ENCODE results near the gene LMO1.

- TF ChIP-seq BCLAF1 (IDR thresholded peaks at IDR 0.05) (no peak), PML (IDR thresholded peaks at IDR 0.05; ENCODE audit: low read length) (no peak), RFX5 (IDR thresholded peaks at IDR 0.05; ENCODE audit: low read depth, low read length) (no peak)
These were observed 14.2 kb downstream of the LMO1 start for GRCh38 chr11:8249482-8249881.

Data from GM12878 (cell line).